ENCODE results near the gene EDN1.

The EDN1 gene

DNA sequence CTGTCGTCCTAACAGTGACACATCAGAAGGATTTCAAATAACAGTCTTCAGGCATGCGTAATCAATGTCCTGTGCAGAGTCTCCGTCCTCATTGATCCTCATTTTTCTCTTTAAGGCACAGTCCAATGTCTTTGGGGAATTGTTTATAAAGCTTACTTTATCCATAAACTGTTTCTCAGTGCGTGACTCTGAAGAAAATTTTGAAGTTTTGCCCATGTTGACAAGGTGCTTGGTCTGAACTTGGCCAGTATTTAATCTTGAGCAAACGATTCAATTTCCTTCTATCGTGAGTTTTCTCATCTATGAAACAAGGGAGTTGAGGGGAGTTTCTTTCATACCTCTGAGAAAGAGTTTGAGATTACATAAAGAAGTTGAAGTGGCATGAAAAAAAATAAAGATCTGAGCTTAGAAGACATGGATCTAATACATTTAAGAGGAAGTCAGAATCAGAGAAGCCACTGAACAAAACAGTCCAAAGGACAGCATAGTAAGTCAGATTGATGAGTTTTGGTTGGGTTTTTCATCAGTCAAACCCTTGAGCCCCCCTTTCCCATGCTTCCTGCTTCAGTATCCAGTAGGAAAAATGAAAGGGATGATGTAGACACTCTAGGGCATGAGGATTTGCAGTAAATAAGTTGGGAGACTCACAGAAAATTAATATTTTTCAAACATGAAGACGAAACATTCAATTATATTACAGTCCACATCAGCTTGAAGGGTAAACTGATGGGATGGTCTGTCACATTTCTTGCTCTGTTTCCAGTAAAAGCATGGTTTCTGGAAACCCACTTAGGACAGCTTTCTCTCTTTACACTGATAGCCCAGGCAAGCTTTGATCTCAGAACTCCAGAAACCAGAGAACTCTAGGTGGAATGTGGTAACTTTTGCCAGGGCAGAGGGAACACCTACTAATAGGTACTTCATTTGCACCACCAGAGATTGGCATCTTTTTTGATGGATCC lies 8.1 kb downstream of the EDN1 start:
- peaks cover 9% of the 10 kb centered on the region for H3K27me3 ChIP-seq
- no peaks in the 10 kb centered on the region for H3K4me1 ChIP-seq (ENCODE audit: control insufficient read depth in 1 of 2, insufficient read depth in 1 of 2, low read depth in 1 of 2, low read length in 1 of 2)
- H3K4me3 ChIP-seq (ENCODE audit: low read depth in 1 of 2, low read length in 1 of 2): no peak overlapping the region
- no peak overlapping the region for H3K27ac ChIP-seq
- TF ChIP-seq, protein P1, sequence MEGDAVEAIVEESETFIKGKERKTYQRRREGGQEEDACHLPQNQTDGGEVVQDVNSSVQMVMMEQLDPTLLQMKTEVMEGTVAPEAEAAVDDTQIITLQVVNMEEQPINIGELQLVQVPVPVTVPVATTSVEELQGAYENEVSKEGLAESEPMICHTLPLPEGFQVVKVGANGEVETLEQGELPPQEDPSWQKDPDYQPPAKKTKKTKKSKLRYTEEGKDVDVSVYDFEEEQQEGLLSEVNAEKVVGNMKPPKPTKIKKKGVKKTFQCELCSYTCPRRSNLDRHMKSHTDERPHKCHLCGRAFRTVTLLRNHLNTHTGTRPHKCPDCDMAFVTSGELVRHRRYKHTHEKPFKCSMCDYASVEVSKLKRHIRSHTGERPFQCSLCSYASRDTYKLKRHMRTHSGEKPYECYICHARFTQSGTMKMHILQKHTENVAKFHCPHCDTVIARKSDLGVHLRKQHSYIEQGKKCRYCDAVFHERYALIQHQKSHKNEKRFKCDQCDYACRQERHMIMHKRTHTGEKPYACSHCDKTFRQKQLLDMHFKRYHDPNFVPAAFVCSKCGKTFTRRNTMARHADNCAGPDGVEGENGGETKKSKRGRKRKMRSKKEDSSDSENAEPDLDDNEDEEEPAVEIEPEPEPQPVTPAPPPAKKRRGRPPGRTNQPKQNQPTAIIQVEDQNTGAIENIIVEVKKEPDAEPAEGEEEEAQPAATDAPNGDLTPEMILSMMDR (IDR thresholded peaks at IDR 0.05): no peak
- no peaks in the 10 kb centered on the region for H3K9me3 ChIP-seq
- no peaks in the 10 kb centered on the region for H3K36me3 ChIP-seq

DNA sequence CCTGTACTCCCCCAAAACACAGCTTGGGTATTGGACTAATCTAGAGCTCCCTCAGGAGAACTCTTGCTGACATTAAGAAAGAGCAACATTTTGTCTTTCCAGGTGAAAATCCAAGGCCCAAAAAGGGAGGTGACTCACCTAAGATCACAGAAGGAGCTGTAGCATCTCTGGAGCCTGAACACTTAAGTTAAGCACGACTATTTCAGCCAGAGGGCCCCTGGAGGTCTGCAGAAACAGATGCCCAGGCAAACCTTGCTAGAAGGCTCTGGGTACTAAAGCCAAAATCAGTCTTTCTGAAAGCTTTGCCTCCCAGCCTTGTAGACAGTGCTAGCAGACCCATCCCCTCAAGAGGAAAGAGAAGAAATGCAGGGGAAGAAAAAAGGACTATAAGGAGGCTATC lies 8.8 kb downstream of the EDN1 start:
- Histone ChIP-seq H3K27ac (no peak overlapping the region), H3K9me3 (no peaks in the 10 kb centered on the region), H3K4me1 (ENCODE audit: control insufficient read depth in 1 of 2, insufficient read depth in 1 of 2, low read depth in 1 of 2, low read length in 1 of 2) (no peaks in the 10 kb centered on the region), H3K27me3 (peaks cover 2% of the 10 kb centered on the region), H3K4me3 (ENCODE audit: low read depth in 1 of 2, low read length in 1 of 2) (no peak overlapping the region), H3K36me3 (no peaks in the 10 kb centered on the region)
- TF ChIP-seq, protein P1 (IDR thresholded peaks at IDR 0.05): no peak

DNA sequence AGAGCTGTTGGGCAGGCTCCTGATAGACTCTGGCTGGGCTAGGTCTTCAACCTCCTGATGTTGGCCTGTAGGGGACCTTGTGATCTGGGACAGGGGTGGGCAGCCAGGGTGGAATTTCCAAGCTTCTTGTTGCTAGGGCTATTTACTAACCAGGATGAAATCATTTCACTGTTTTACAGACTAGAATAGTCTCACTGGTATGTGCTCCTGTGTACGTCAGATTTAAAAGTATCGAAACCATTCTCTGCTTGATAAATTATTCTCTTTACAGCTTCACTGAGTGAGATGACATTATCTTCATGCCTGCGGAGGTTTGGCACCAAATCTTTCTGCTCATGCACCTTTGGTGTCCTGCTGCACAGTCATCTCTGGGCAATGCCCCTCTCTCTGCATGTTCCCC lies 10.9 kb downstream of the EDN1 start:
- TF ChIP-seq, protein P1 (IDR thresholded peaks at IDR 0.05): no peak
- Histone ChIP-seq H3K4me1 (ENCODE audit: control insufficient read depth in 1 of 2, insufficient read depth in 1 of 2, low read depth in 1 of 2, low read length in 1 of 2) (no peaks in the 10 kb centered on the region), H3K27ac (no peak overlapping the region), H3K27me3 (peaks cover 5% of the 10 kb centered on the region), H3K9me3 (no peaks in the 10 kb centered on the region), H3K4me3 (ENCODE audit: low read depth in 1 of 2, low read length in 1 of 2) (no peak overlapping the region), H3K36me3 (no peaks in the 10 kb centered on the region)

DNA sequence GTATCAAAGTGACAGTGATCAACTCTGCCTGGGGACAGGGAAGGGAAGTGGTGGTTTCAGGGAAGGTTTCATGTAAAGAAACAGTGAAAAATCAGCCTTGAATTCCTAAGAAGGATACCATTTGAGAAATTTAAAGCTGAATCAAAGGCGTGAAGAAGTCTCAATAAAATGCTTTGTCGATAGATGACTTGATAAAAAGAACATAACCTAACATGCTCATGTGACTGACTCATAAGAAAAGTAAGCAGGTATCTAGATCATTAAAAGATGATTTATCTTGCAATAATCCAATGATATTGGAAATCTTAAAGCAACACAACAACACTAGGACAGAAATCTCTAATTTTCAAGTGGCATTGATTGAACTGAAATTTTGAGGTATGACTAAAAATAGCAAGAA lies 14.3 kb downstream of the EDN1 start:
- TF ChIP-seq, protein P1 (IDR thresholded peaks at IDR 0.05): no peak
- Histone ChIP-seq H3K4me1 (ENCODE audit: control insufficient read depth in 1 of 2, insufficient read depth in 1 of 2, low read depth in 1 of 2, low read length in 1 of 2) (no peaks in the 10 kb centered on the region), H3K27ac (no peak overlapping the region), H3K4me3 (ENCODE audit: low read depth in 1 of 2, low read length in 1 of 2) (no peak overlapping the region), H3K27me3 (peaks cover 5% of the 10 kb centered on the region), H3K36me3 (no peaks in the 10 kb centered on the region), H3K9me3 (no peaks in the 10 kb centered on the region)

DNA sequence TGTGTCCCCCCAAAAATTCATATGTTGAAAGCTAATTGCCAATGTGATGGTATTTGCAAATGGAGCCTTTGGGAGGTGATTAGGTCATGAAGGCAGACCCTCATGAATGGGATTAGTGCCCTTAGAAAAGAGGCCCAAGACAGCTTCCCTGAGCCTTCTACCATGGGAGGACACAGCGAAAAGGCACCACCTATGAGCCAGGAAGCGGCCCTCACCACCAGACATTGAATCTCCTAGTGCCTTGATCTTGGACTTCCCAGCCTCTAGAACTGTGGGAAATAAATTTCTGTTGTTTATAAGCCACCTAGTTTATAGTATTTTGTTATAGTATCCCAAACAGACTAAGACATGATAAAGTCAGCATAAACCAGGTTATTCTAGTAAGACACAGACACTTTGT lies 18.9 kb downstream of the EDN1 start:
- Histone ChIP-seq H3K4me1 (ENCODE audit: control insufficient read depth in 1 of 2, insufficient read depth in 1 of 2, low read depth in 1 of 2, low read length in 1 of 2) (no peaks in the 10 kb centered on the region), H3K9me3 (no peaks in the 10 kb centered on the region), H3K4me3 (ENCODE audit: low read depth in 1 of 2, low read length in 1 of 2) (no peak overlapping the region), H3K36me3 (no peaks in the 10 kb centered on the region), H3K27me3 (peaks cover 5% of the 10 kb centered on the region), H3K27ac (no peak overlapping the region)
- TF ChIP-seq, protein P1 (IDR thresholded peaks at IDR 0.05): no peak

Measured in neutrophil (primary cell).